ENCODE measurements around the gene OR4D2. TPM values are rescaled to one million over a fixed set of nuclear protein-coding genes. Genes with fewer than 3 reads are reported as not detected.

Gene OR4D2
- total and polyA plus RNA-seq, 2 of the 4 experiments (the other 2 are of a cell fraction): not detected

GRCh38 chr17:58156839-58157803 is 9.7 kb upstream of the OR4D2 start:
- peak overlapping the region; percentile 75 for H2AFZ ChIP-seq (replicated peaks; ENCODE audit: low read length, poor library complexity)
- in situ Hi-C loops (cut with MboI; ENCODE audit: low sequenced_read_pairs): no loop called here
- H3K4me2 ChIP-seq (ENCODE audit: low read depth, low read length): peak overlapping the region; percentile 73
- dilution Hi-C loops (cut with HindIII; ENCODE audit: low sequenced_read_pairs, unreplicated experiment): no loop called here
- CTCF ChIA-PET: no interaction called here
- no peaks in the 10 kb centered on the region for H3K79me1 ChIP-seq (ENCODE audit: low read depth in 1 of 2, low read length in 2 of 2)
- H2AK9ac ChIP-seq (replicated peaks; ENCODE audit: low read depth, low read length, poor library complexity): no peak overlapping the region
- no peak overlapping the region for H2BK5ac ChIP-seq (ENCODE audit: low read depth, low read length, poor library complexity, severe bottlenecking)
- no peak overlapping the region for H3K18ac ChIP-seq (ENCODE audit: low read depth, low read length)
- peaks cover 2% of the 10 kb centered on the region; the same call in 1 of the 2 replicates for H3K4me1 ChIP-seq (ENCODE audit: control insufficient read depth, insufficient read depth, low read length)
- no peaks in the 10 kb centered on the region for H3K9me1 ChIP-seq (ENCODE audit: insufficient read depth, low read length)
- no peak overlapping the region for H2BK120ac ChIP-seq (ENCODE audit: low read depth, low read length)
- no peak overlapping the region for H4K8ac ChIP-seq (ENCODE audit: low read depth in 2 of 2, low read length in 2 of 2)
- ATAC-seq (ENCODE audit: low read depth) (peak; percentile 32), DNase-seq (no peak)
- H3K9ac ChIP-seq (ENCODE audit: low read depth, low read length): no peak overlapping the region
- 2% methylated on average over 22 of the region's 65 CpGs; no CpG with 5 or more reads in 1 of the 2 experiments for WGBS, 2 experiments (ENCODE audit: extremely low coverage in 2 of 2, insufficient read length in 1 of 2)
- H4K5ac ChIP-seq (ENCODE audit: low read depth, low read length): no peak overlapping the region
- no peaks in the 10 kb centered on the region for H3K9me3 ChIP-seq (ENCODE audit: control insufficient read depth, insufficient read depth, low read length)
- peaks cover 25% of the 10 kb centered on the region for H3K27me3 ChIP-seq (ENCODE audit: control insufficient read depth, insufficient read depth, low read length)
- no peak overlapping the region for H2BK15ac ChIP-seq (ENCODE audit: low read depth, low read length)
- BruUV-seq (replicated peaks): no TSS peak
- H3K4me3 ChIP-seq (ENCODE audit: insufficient read depth, low read depth, low read length): peak overlapping the region; percentile 29; the same call in 1 of the 2 replicates
- no peak overlapping the region for H3K4ac ChIP-seq (ENCODE audit: low read depth, low read length)
- H3K36me3 ChIP-seq (ENCODE audit: control insufficient read depth, insufficient read depth, low read length): no peaks in the 10 kb centered on the region
- no peak overlapping the region for H2AK5ac ChIP-seq (ENCODE audit: low read depth, low read length)
- POLR2A ChIA-PET (ENCODE audit: unreplicated experiment): no interaction called here
- no peak overlapping the region for H2BK20ac ChIP-seq (ENCODE audit: low read depth, low read length)
- intact Hi-C loops (cut with micrococcal nuclease): no loop called here
- H3K23ac ChIP-seq (ENCODE audit: low read depth, low read length): no peak overlapping the region
- no peaks in the 10 kb centered on the region for H4K20me1 ChIP-seq (ENCODE audit: insufficient read depth, low read length)
- peak overlapping the region; percentile 17; the same call in 1 of the 2 replicates for H3K56ac ChIP-seq (ENCODE audit: extremely low read depth, insufficient read depth, low read length)
- no peak overlapping the region for H3K27ac ChIP-seq (ENCODE audit: insufficient read depth, low read length)
- no peak overlapping the region for H3K14ac ChIP-seq (replicated peaks; ENCODE audit: low read depth, low read length)
- H4K91ac ChIP-seq (ENCODE audit: insufficient read depth, low read depth, low read length): no peak overlapping the region
- TF ChIP-seq MAFK (IDR thresholded peaks at IDR 0.05; ENCODE audit: low read depth, low read length) (no peak), NFE2L2 (IDR thresholded peaks at IDR 0.05; ENCODE audit: low read depth, low read length) (no peak), RAD21 (IDR thresholded peaks at IDR 0.05; ENCODE audit: low read length) (no peak), CEBPB (IDR thresholded peaks at IDR 0.05; ENCODE audit: low read depth, low read length) (no peak), CHD1 (IDR thresholded peaks at IDR 0.05; ENCODE audit: low read depth, low read length) (no peak), BHLHE40 (IDR thresholded peaks at IDR 0.05; ENCODE audit: low read depth, low read length) (no peak), POLR2A (IDR thresholded peaks at IDR 0.05; ENCODE audit: low read depth, low read length) (no peak), RFX5 (IDR thresholded peaks at IDR 0.05; ENCODE audit: low read depth, low read length) (no peak), SMC3 (IDR thresholded peaks at IDR 0.05; ENCODE audit: low read depth, low read length) (no peak), FOS (IDR thresholded peaks at IDR 0.05; ENCODE audit: low read depth, low read length) (no peak), RCOR1 (IDR thresholded peaks at IDR 0.05; ENCODE audit: insufficient replicate concordance, low read length) (no peak), CTCF (conservative IDR thresholded peaks at IDR 0.05; ENCODE audit: low read depth, low read length) (no peak), ELK1 (IDR thresholded peaks at IDR 0.05; ENCODE audit: borderline replicate concordance, low read depth, low read length) (no peak), MXI1 (IDR thresholded peaks at IDR 0.05; ENCODE audit: borderline replicate concordance, low read depth, low read length) (no peak), USF2 (IDR thresholded peaks at IDR 0.05; ENCODE audit: low read depth, low read length) (no peak)

Data from IMR-90 (cell line).